DND-41 (cell line): ENCODE results near the gene PRTN3.

Source experiments
- CTCF ChIP-seq: IDR thresholded peaks from 2 replicates; pipeline ENCODE4 v1.5.1; 2012; ENCODE audit warnings: borderline replicate concordance, low read length, moderate library complexity, mild to moderate bottlenecking; ENCODE audit not compliant: poor library complexity, severe bottlenecking; ENCODE audit errors: extremely low read depth
- EZH2 ChIP-seq: IDR thresholded peaks from 3 replicates; pipeline ENCODE4 v1.6.1; 2012; ENCODE audit warnings: borderline replicate concordance, low read depth, mild to moderate bottlenecking, moderate library complexity, low read length, inconsistent platforms; ENCODE audit not compliant: severe bottlenecking

DNA sequence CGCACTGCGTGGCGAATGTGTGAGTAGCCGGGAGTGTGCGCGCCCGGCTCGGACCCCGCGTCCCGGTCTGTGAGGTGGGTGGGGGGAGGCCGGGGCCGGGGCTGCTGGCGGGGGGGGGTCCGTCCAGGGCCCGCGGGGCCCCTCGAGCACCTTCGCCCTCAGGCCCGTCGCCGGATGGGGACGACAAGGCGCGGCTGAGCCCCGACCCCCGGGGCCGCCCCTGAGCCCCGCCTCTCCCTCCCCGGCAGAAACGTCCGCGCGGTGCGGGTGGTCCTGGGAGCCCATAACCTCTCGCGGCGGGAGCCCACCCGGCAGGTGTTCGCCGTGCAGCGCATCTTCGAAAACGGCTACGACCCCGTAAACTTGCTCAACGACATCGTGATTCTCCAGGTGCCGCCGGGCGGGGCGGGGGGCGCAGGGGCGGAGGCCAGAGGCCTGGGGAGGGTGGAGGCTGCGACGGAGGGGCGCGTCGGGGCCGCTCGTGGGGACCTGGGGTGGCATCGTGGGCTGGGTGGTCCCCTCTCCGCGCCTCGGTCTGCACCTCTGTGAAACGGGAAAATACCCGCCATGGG is 12.3 kb downstream of the PRTN3 start:
- TF ChIP-seq EZH2 = no peak
- TF ChIP-seq CTCF = no peak
